SK-N-MC (cell line): ENCODE results near the gene SHC3.

ENCODE experiments used
- EZH2 ChIP-seq: fragments of 200-600 bp; sonication (generic); IDR thresholded peaks from one replicate; pipeline ENCODE4 v1.6.1; 2017; ENCODE audit warnings: antibody characterized with exemption
- POLR2AphosphoS5 ChIP-seq: IDR thresholded peaks from 2 replicates; pipeline ENCODE4 v1.6.1; 2012; ENCODE audit warnings: mild to moderate bottlenecking, low read depth, low read length, borderline replicate concordance

DNA sequence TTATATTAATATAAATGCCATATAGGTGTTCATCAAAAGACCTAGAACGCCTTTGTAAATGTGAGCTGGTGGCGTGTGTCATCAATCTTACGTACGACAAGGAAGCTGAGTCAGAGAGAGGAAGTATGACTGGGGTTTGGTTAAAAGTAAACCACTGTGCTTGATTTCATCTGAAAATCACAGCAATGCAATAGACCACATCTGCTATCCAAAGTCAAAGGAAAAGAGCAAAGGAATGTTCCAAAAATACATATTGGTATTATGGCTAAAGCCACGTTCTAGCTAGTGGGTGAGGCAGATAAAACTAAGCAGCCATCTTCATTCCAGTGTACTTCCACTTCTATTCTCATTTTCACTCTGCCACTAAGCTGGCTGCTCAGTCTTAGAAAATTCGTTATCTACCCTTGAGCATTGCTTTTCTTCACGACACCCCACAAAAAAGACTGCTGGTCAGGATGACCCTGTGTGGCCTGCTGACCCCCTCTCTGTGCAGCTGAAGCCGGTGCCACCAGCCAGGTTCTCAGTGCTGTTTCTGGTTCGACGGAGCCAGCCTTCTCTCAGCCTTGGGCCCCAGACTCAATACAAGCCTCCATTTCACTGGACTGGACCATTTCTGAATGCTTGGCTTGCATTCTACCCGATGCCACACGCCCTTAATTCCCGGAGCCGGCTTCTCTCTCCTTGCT lies 23.8 kb downstream of the SHC3 start:
- TF ChIP-seq EZH2, result no peak
- TF ChIP-seq POLR2AphosphoS5, result no peak
